GM10266 (cell line): ENCODE data around the gene AP3S2.
"Not testable (repeated sequence)": the region's sequence is repeated elsewhere in the genome, so short reads cannot be mapped to it uniquely, and the experiment has no call there.

Source experiments
- DNase-seq: peaks from one replicate; pipeline ENCODE4 v3.0.0; 2012; ENCODE audit errors: extremely low spot score
- CTCF ChIP-seq: IDR thresholded peaks from 2 replicates; pipeline ENCODE4 v1.5.1; 2012; ENCODE audit warnings: mild to moderate bottlenecking, low read depth; ENCODE audit not compliant: control insufficient read depth, insufficient read depth; ENCODE audit errors: missing control alignments

AP3S2 gene

GRCh38 chr15:89876396-89877082 is 17.3 kb downstream of the AP3S2 start:
- DNase-seq = no peak
- no peak for TF ChIP-seq CTCF

- DNase-seq = no peak
- no peak for TF ChIP-seq CTCF
Measured at GRCh38 chr15:89875741-89876140, 18.1 kb downstream of the AP3S2 start.

GRCh38 chr15:89874926-89875564 is 18.7 kb downstream of the AP3S2 start:
- peak; percentile 92 for TF ChIP-seq CTCF
- peak; percentile 88 for DNase-seq

GRCh38 chr15:89870688-89871288 is 23.0 kb downstream of the AP3S2 start:
- no peak for DNase-seq
- TF ChIP-seq CTCF = no peak

GRCh38 chr15:89870006-89870405 is 23.8 kb downstream of the AP3S2 start:
- TF ChIP-seq CTCF = no peak
- DNase-seq = no peak

- DNase-seq = not testable (repeated sequence)
Measured at GRCh38 chr15:89869490-89869889, 24.3 kb downstream of the AP3S2 start.

GRCh38 chr15:89864958-89865739 is 28.6 kb downstream of the AP3S2 start:
- no peak for TF ChIP-seq CTCF
- DNase-seq = no peak
